ENCODE measurements around the gene SETD1A.
"Not testable (repeated sequence)": the region's sequence is repeated elsewhere in the genome, so short reads cannot be mapped to it uniquely, and the experiment has no call there.

GRCh38 chr16:30939571-30939970, 18.0 kb upstream of the SETD1A start:
- not testable (repeated sequence) for TF ChIP-seq CTCF (conservative IDR thresholded peaks at IDR 0.05; ENCODE audit: low read length); EZH2phosphoT487 (IDR thresholded peaks at IDR 0.05; ENCODE audit: borderline replicate concordance)

Data from Loucy (cell line).